Esophagus muscularis mucosa (tissue), 4 donors: ENCODE data around the gene MOB3B. TPM values are rescaled to one million over a fixed set of nuclear protein-coding genes. Genes with fewer than 3 reads are reported as not detected.
A peak's percentile ranks its signal among the peaks of the same experiment; 100 is the strongest.

Source experiments
- DNase-seq: peaks from one replicate; pipeline ENCODE4 v3.0.0-alpha.2; 2017; ENCODE audit errors: extremely low spot score
- H3K27ac ChIP-seq, 4 donors: fragments of 200-600 bp; sonication (generic); replicated peaks in 1 of 4; 1 replicate in 3 of 4; 2 replicates in 1 of 4; pipeline ENCODE4 v1.5.1; 2016 to 2019; ENCODE audit warnings: mild to moderate bottlenecking in 1 of 4
- H3K27me3 ChIP-seq, 4 donors: fragments of 200-600 bp; sonication (generic); one replicate each; pipeline versions ENCODE4 v1.5.1 to v1.6.0; 2016 to 2019
- H3K36me3 ChIP-seq, 4 donors: fragments of 200-600 bp; sonication (generic); one replicate each; pipeline ENCODE4 v1.5.1; 2016 to 2019
- H3K4me1 ChIP-seq, 4 donors: fragments of 200-600 bp; sonication (generic); one replicate each; pipeline ENCODE4 v1.5.1; 2016 to 2019
- H3K4me3 ChIP-seq, 4 donors: fragments of 200-600 bp; sonication (generic); 1 replicate in 2 of 4; 2 replicates in 2 of 4; pipeline ENCODE4 v1.5.1; 2016 to 2019; ENCODE audit warnings: mild to moderate bottlenecking in 4 of 4, moderate library complexity in 1 of 4
- H3K9me3 ChIP-seq, 4 donors: fragments of 200-600 bp; sonication (generic); 1 replicate in 3 of 4; 2 replicates in 1 of 4; pipeline ENCODE4 v1.5.1; 2016 to 2019
- CTCF ChIP-seq, 3 experiments: fragments of 200-600 bp in 2 of 3; fragments of 450-650 bp in 1 of 3; sonication (generic) in 2 of 3; IDR thresholded peaks; one replicate each; pipeline ENCODE4 v1.5.1; 2017 to 2019; ENCODE audit warnings: antibody characterized with exemption in 3 of 3, mild to moderate bottlenecking in 2 of 3, moderate library complexity in 1 of 3
- EP300 ChIP-seq: sonication (generic); formaldehyde crosslinking; IDR thresholded peaks from one replicate; pipeline ENCODE4 v1.6.1; 2017; ENCODE audit warnings: antibody characterized with exemption
- POLR2A ChIP-seq: fragments of 450-650 bp; IDR thresholded peaks from one replicate; pipeline ENCODE4 v1.6.1; 2017; ENCODE audit warnings: antibody characterized with exemption, moderate library complexity, mild to moderate bottlenecking, low read depth
- POLR2AphosphoS5 ChIP-seq, 2 donors: sonication (generic); formaldehyde crosslinking; IDR thresholded peaks; one replicate each; pipeline ENCODE4 v1.6.1; 2017; ENCODE audit warnings: antibody characterized with exemption in 2 of 2
- WGBS: methylation state at CpG from one replicate; pipeline ENCODE4 v1.1.5; 2018; 5-methylcytosine and 5-hydroxymethylcytosine counted together
- intact Hi-C: fragments of 100-400 bp; cut with DNase I; formaldehyde crosslinking; loops from one replicate; pipeline ENCODE4 v1.15.1; 2023
- total RNA-seq, 4 donors: library from RNA; depleted of rRNA; stranded (reverse); fragments of >200 nt; gene quantifications; one replicate each; pipeline versions ENCODE4 v1.1.0 to v1.2.1, GENCODE V29; 2016

The MOB3B gene
- total RNA-seq, 4 donors from 2014 or later: 7.6 to 11.6 (median 9.5) TPM

DNA sequence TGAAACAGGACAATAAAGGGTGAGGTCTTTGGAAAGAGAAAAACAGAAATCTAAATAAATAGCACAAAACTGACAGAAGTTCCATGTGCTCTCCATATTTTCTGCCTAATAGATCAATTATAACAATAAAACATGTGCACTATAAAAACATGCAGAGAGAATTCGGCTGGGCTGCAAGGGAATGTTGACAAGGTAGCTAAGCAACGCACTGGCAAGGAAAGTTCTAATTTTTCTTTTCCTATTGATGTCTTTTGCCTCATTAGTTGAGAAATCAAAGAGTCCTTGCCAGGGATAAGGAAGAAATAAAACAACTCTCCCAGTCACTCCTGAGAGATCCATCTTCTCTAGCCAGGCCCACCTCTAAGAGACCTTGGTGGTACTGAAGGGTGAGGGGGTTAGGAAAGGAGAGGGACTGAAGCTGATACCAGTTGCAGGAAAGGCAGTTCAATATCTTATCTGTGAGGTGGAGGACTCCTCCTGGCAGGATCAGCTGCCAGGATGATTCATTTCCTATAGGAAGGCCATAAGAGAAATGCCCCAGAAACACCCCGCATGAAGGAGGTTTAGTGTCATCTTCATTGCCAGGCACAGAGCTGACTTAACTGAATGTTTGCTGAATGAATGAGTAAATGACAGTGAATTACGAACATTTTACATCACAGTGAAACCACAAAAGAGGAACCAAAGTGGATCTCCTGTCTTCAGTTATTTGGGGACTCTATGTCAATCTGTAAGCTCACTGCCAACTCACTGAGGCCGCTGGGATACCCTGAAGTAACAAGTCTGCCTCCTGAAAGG lies 69.2 kb downstream of the MOB3B start:
- Histone ChIP-seq H3K27ac (peak overlapping the region in 1 of 4 donors; percentile 3), H3K4me1 (peaks cover 8 to 28% (median 23%) of the 10 kb centered on the region in 4 donors), H3K27me3 (no peaks in the 10 kb centered on the region), H3K4me3 (no peak overlapping the region), H3K36me3 (peaks cover under 1 to 2% (median 1%) of the 10 kb centered on the region in 4 donors), H3K9me3 (no peaks in the 10 kb centered on the region)
- DNase-seq: peak; percentile 92
- intact Hi-C loops: no loop called here
- WGBS: 52% methylated on average over 5 of the region's 5 CpGs
- peak in 1 of 2 donors; percentile 12 for TF ChIP-seq POLR2AphosphoS5 (IDR thresholded peaks at IDR 0.05)
- TF ChIP-seq POLR2A: no peak

- intact Hi-C loops: no loop called here
- DNase-seq: no peak
- Histone ChIP-seq H3K4me1 (peaks cover 8 to 28% (median 23%) of the 10 kb centered on the region in 4 donors), H3K36me3 (peaks cover 4 to 10% (median 7%) of the 10 kb centered on the region in 4 donors), H3K4me3 (no peak overlapping the region), H3K27ac (no peak overlapping the region), H3K9me3 (no peaks in the 10 kb centered on the region), H3K27me3 (no peaks in the 10 kb centered on the region)
- TF ChIP-seq POLR2AphosphoS5 (IDR thresholded peaks at IDR 0.05) (no peak), EP300 (no peak), CTCF (IDR thresholded peaks at IDR 0.05) (no peak), POLR2A (no peak)
- 80% methylated on average over 4 of the region's 4 CpGs for WGBS
Measured at GRCh38 chr9:27457445-27457844, 72.2 kb downstream of the MOB3B start.

GRCh38 chr9:27453860-27454553 lies 75.6 kb downstream of the MOB3B start:
- Histone ChIP-seq H3K27me3 (no peaks in the 10 kb centered on the region), H3K27ac (no peak overlapping the region), H3K36me3 (peaks cover 4 to 10% (median 7%) of the 10 kb centered on the region in 4 donors), H3K4me1 (peaks cover 7 to 18% (median 8%) of the 10 kb centered on the region in 4 donors), H3K9me3 (no peaks in the 10 kb centered on the region), H3K4me3 (no peak overlapping the region)
- DNase-seq: no peak
- TF ChIP-seq CTCF (IDR thresholded peaks at IDR 0.05): no peak
- TF ChIP-seq POLR2AphosphoS5 (IDR thresholded peaks at IDR 0.05): no peak
- TF ChIP-seq POLR2A: no peak
- no peak for TF ChIP-seq EP300
- intact Hi-C loops: no loop called here
- 90% methylated on average over 6 of the region's 6 CpGs for WGBS

- DNase-seq: peak; percentile 31
- intact Hi-C loops: no loop called here
Measured at GRCh38 chr9:27451207-27451797, 78.3 kb downstream of the MOB3B start.

More at GRCh38 chr9:27451207-27451797, 78.3 kb downstream of the MOB3B start:
- H3K4me1 ChIP-seq: peaks cover 0 to 18% (median 0%) of the 10 kb centered on the region in 4 donors
- 64% methylated on average over 3 of the region's 3 CpGs for WGBS
- no peak overlapping the region for H3K27ac ChIP-seq
- no peaks in the 10 kb centered on the region for H3K27me3 ChIP-seq
- TF ChIP-seq POLR2A (no peak), CTCF (IDR thresholded peaks at IDR 0.05) (no peak), EP300 (no peak), POLR2AphosphoS5 (IDR thresholded peaks at IDR 0.05) (no peak)
- peaks cover 4 to 10% (median 7%) of the 10 kb centered on the region in 4 donors for H3K36me3 ChIP-seq
- no peaks in the 10 kb centered on the region for H3K9me3 ChIP-seq
- no peak overlapping the region for H3K4me3 ChIP-seq
